ENCODE results near the gene ARHGDIA.

- TF ChIP-seq EZH2 (IDR thresholded peaks at IDR 0.05; ENCODE audit: low read depth, low read length, severe bottlenecking), result no peak
- no peak for TF ChIP-seq RAD21 (IDR thresholded peaks at IDR 0.05 in 1 of 2, conservative IDR thresholded peaks at IDR 0.05 in 1 of 2; ENCODE audit: low read depth in 2 of 2, low read length in 2 of 2)
- TF ChIP-seq POLR2AphosphoS5 (IDR thresholded peaks at IDR 0.05; ENCODE audit: low read depth, low read length), result no peak
These were observed 40.8 kb upstream of the ARHGDIA start for GRCh38 chr17:81911969-81912368.
